SK-N-SH (cell line): ENCODE results near the gene PLEKHG7. TPM values are rescaled to one million over a fixed set of nuclear protein-coding genes. Genes with fewer than 3 reads are reported as not detected.

Experiments
- CTCF ChIA-PET: fragments of 300-600, 350-600 bp; formaldehyde crosslinking; extraction: SDS; loops from one replicate; lab custom pipeline; 2021; lab: Yijun Ruan, JAX
- POLR2A ChIA-PET: fragments of 350-600 bp; sonication (Branson Sonifier 250); formaldehyde crosslinking; extraction: SDS; loops from one replicate; lab custom pipeline; 2020; ENCODE audit warnings: antibody characterized with exemption, inconsistent platforms; lab: Yijun Ruan, JAX
- DNase-seq: peaks from one replicate; pipeline ENCODE4 v3.0.0; 2012
- H2AFZ ChIP-seq: fragments of 200-600 bp; sonication (generic); 2 replicates; pipeline ENCODE4 v1.8.1; 2016; ENCODE audit warnings: antibody characterized with exemption, mild to moderate bottlenecking, low read depth
- H3F3A ChIP-seq: fragments of 200-600 bp; sonication (generic); replicated peaks from 2 replicates; pipeline ENCODE3; 2016; ENCODE audit warnings: antibody characterized with exemption, mild to moderate bottlenecking; ENCODE audit not compliant: insufficient read depth
- H3K27ac ChIP-seq, 2 experiments: fragments of 200-500 bp in 1 of 2; fragments of 200-600 bp in 1 of 2; sonication (Bioruptor generic) in 1 of 2; sonication (generic), shearing (Covaris generic) in 1 of 2; 2 replicates each; pipeline versions ENCODE4 v1.5.1 to v1.6.1; 2014 to 2016; ENCODE audit warnings: low read depth in 2 of 2, inconsistent platforms in 1 of 2, low read length in 1 of 2, mild to moderate bottlenecking in 1 of 2, mixed read lengths in 1 of 2
- H3K27me3 ChIP-seq: fragments of 200-600 bp; sonication (generic), shearing (Covaris generic); 2 replicates; pipeline ENCODE4 v1.6.1; 2016; ENCODE audit warnings: mixed run types; ENCODE audit not compliant: insufficient read depth
- H3K36me3 ChIP-seq, 2 experiments: fragments of 200-500 bp in 1 of 2; fragments of 200-600 bp in 1 of 2; sonication (Bioruptor generic) in 1 of 2; sonication (generic) in 1 of 2; replicated peaks in 1 of 2; 2 replicates each; pipeline versions ENCODE3 to v1.5.1; 2014 to 2016; ENCODE audit warnings: low read length in 1 of 2, mild to moderate bottlenecking in 1 of 2; ENCODE audit not compliant: insufficient read depth in 2 of 2, control insufficient read depth in 1 of 2
- H3K4me1 ChIP-seq, 2 experiments: fragments of 200-500 bp in 1 of 2; fragments of 200-600 bp in 1 of 2; sonication (Bioruptor generic) in 1 of 2; sonication (generic), shearing (Covaris generic) in 1 of 2; 2 replicates each; pipeline versions ENCODE4 v1.5.1 to v1.6.1; 2014 to 2016; ENCODE audit warnings: low read depth in 1 of 2, low read length in 1 of 2, mixed run types in 1 of 2; ENCODE audit not compliant: insufficient read depth in 2 of 2, control insufficient read depth in 1 of 2
- H3K4me2 ChIP-seq: fragments of 200-600 bp; sonication (generic), shearing (Covaris generic); 2 replicates; pipeline ENCODE4 v1.6.1; 2017; ENCODE audit warnings: mixed run types
- H3K4me3 ChIP-seq, 2 experiments: fragments of 200-500 bp in 1 of 2; fragments of 200-600 bp in 1 of 2; sonication (Bioruptor generic) in 1 of 2; sonication (generic), shearing (Covaris generic) in 1 of 2; 2 replicates each; pipeline versions ENCODE4 v1.5.1 to v1.8.1; 2014 to 2016; ENCODE audit warnings: low read depth in 2 of 2, inconsistent platforms in 1 of 2, low read length in 1 of 2, mild to moderate bottlenecking in 1 of 2, mixed read lengths in 1 of 2, moderate library complexity in 1 of 2
- H3K79me2 ChIP-seq: fragments of 200-600 bp; sonication (generic); 2 replicates; pipeline ENCODE4 v1.8.1; 2017; ENCODE audit warnings: mild to moderate bottlenecking; ENCODE audit not compliant: insufficient read depth
- H3K9ac ChIP-seq: fragments of 200-600 bp; sonication (generic); 2 replicates; pipeline ENCODE4 v1.6.1; 2017; ENCODE audit warnings: mixed run types
- H3K9me2 ChIP-seq: fragments of 200-600 bp; sonication (generic); 2 replicates; pipeline ENCODE4 v1.6.1; 2017; ENCODE audit warnings: mixed run types
- H3K9me3 ChIP-seq: fragments of 200-600 bp; sonication (generic); 2 replicates; pipeline ENCODE4 v1.6.1; 2017; ENCODE audit warnings: mixed run types, mild to moderate bottlenecking, moderate library complexity
- H4K20me1 ChIP-seq: fragments of 200-600 bp; sonication (generic); 2 replicates; pipeline ENCODE4 v1.6.1; 2017; ENCODE audit warnings: mild to moderate bottlenecking, mixed run types; ENCODE audit not compliant: insufficient read depth
- CTCF ChIP-seq: fragments of 200-600 bp; sonication (generic); IDR thresholded peaks from 2 replicates; pipeline ENCODE4 v1.6.1; 2017; ENCODE audit warnings: antibody characterized with exemption, mild to moderate bottlenecking, moderate library complexity
- EP300 ChIP-seq, 2 experiments: IDR thresholded peaks; 2 replicates each; pipeline versions ENCODE4 v1.4.0 to v1.6.1; 2012; ENCODE audit warnings: borderline replicate concordance in 1 of 2, low read depth in 1 of 2, low read length in 1 of 2
- FOSL2 ChIP-seq: IDR thresholded peaks from 2 replicates; pipeline ENCODE4 v1.4.0; 2012; ENCODE audit warnings: low read depth, mild to moderate bottlenecking, moderate library complexity, borderline replicate concordance
- FOXJ3 ChIP-seq: sonication (generic); formaldehyde crosslinking; IDR thresholded peaks from 2 replicates; pipeline ENCODE4 v1.5.1; 2020; ENCODE audit warnings: mild to moderate bottlenecking, missing genetic modification reagents
- JUND ChIP-seq: IDR thresholded peaks from 2 replicates; pipeline ENCODE4 v1.4.0; 2012
- MXI1 ChIP-seq: IDR thresholded peaks from 2 replicates; pipeline ENCODE4 v1.6.1; 2012; ENCODE audit warnings: mild to moderate bottlenecking, low read depth, low read length, improper control_type of control experiment
- RAD21 ChIP-seq: IDR thresholded peaks from 2 replicates; pipeline ENCODE4 v1.6.1; 2012; ENCODE audit warnings: mild to moderate bottlenecking, low read length
- REST ChIP-seq: IDR thresholded peaks from 2 replicates; pipeline ENCODE4 v1.6.1; 2012; ENCODE audit warnings: mild to moderate bottlenecking, low read depth, low read length, moderate library complexity
- RFX5 ChIP-seq: IDR thresholded peaks from 2 replicates; pipeline ENCODE4 v1.6.1; 2012; ENCODE audit warnings: mild to moderate bottlenecking, improper control_type of control experiment, low read length
- RXRA ChIP-seq: IDR thresholded peaks from 2 replicates; pipeline ENCODE4 v1.4.0; 2012; ENCODE audit warnings: low read depth, mild to moderate bottlenecking, borderline replicate concordance
- TAF1 ChIP-seq: IDR thresholded peaks from 2 replicates; pipeline ENCODE4 v1.6.1; 2012; ENCODE audit warnings: low read depth, mild to moderate bottlenecking, low read length, moderate library complexity, borderline replicate concordance
- TEAD4 ChIP-seq: IDR thresholded peaks from 2 replicates; pipeline ENCODE4 v1.4.0; 2012; ENCODE audit warnings: mild to moderate bottlenecking, borderline replicate concordance; ENCODE audit not compliant: insufficient read depth
- USF1 ChIP-seq: IDR thresholded peaks from 2 replicates; pipeline ENCODE4 v1.4.0; 2012; ENCODE audit warnings: low read depth, borderline replicate concordance
- WGBS: methylation state at CpG from one replicate; pipeline ENCODE4 v1.1.6; 2017; ENCODE audit warnings: low lambda C conversion rate; 5-methylcytosine and 5-hydroxymethylcytosine counted together
- polyA plus RNA-seq, 3 experiments: library from polyadenylated mRNA; depleted of rRNA; stranded (reverse); fragments of >200 nt; gene quantifications; 2 replicates each; pipeline ENCODE4 v1.2.3, GENCODE V29; 2012
- TF ChIP-seq, protein P1 (sequence below): fragments of 150-350 bp; IDR thresholded peaks from 2 replicates; pipeline ENCODE4 v1.6.1; 2017; ENCODE audit warnings: antibody characterized with exemption, low read length, low read depth, borderline replicate concordance
- TF ChIP-seq, protein P2 (sequence below): IDR thresholded peaks from 2 replicates; pipeline ENCODE4; 2012

Gene PLEKHG7
- polyA plus RNA-seq, 1 of the 3 experiments (the other 2 are of a cell fraction) = not detected

GRCh38 chr12:92715625-92716024, 12.8 kb downstream of the PLEKHG7 start (continued):
- TF ChIP-seq FOXJ3 (no peak), EP300 (IDR thresholded peaks at IDR 0.05; ENCODE audit: borderline replicate concordance in 1 of 2, low read depth in 1 of 2, low read length in 1 of 2) (no peak), FOSL2 (no peak), MXI1 (no peak), JUND (no peak), RXRA (no peak), TAF1 (no peak)
- TF ChIP-seq, protein P1, sequence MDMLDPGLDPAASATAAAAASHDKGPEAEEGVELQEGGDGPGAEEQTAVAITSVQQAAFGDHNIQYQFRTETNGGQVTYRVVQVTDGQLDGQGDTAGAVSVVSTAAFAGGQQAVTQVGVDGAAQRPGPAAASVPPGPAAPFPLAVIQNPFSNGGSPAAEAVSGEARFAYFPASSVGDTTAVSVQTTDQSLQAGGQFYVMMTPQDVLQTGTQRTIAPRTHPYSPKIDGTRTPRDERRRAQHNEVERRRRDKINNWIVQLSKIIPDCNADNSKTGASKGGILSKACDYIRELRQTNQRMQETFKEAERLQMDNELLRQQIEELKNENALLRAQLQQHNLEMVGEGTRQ = no peak

GRCh38 chr12:92717202-92717601, 14.4 kb downstream of the PLEKHG7 start:
- H4K20me1 ChIP-seq = no peaks in the 10 kb centered on the region
- no peaks in the 10 kb centered on the region for H3K79me2 ChIP-seq
- no peaks in the 10 kb centered on the region for H3K27me3 ChIP-seq
- no peaks in the 10 kb centered on the region for H3K36me3 ChIP-seq
- H3K9me2 ChIP-seq = no peaks in the 10 kb centered on the region
- no peak overlapping the region for H3K9ac ChIP-seq
- no peaks in the 10 kb centered on the region; a peak in 1 of 4 replicates for H3K4me1 ChIP-seq
- TF ChIP-seq RAD21 (peak; percentile 45), CTCF (peak; percentile 53), RFX5 (no peak)
- DNase-seq = peak; percentile 4
- H2AFZ ChIP-seq = no peak overlapping the region
- H3K27ac ChIP-seq = no peak overlapping the region
- 43% methylated on average over 2 of the region's 2 CpGs for WGBS
- CTCF ChIA-PET = interaction anchor here (1.5 kb wide), 1 partner anchor 22 kb away, joined by 3 read pairs; no protein-coding TSS in a partner anchor
- no peaks in the 10 kb centered on the region for H3K9me3 ChIP-seq
- H3K4me2 ChIP-seq = no peak overlapping the region
- peaks cover 3% of the 10 kb centered on the region for H3F3A ChIP-seq
- no peak overlapping the region for H3K4me3 ChIP-seq
- POLR2A ChIA-PET = no interaction called here

GRCh38 chr12:92718483-92718990, 15.7 kb downstream of the PLEKHG7 start:
- Histone ChIP-seq H3K4me1 (no peaks in the 10 kb centered on the region; a peak in 1 of 4 replicates), H3K4me3 (no peak overlapping the region), H3K36me3 (no peaks in the 10 kb centered on the region), H3K27ac (no peak overlapping the region), H3K4me2 (no peak overlapping the region), H4K20me1 (no peaks in the 10 kb centered on the region), H3F3A (peaks cover 3% of the 10 kb centered on the region), H3K27me3 (no peaks in the 10 kb centered on the region), H3K79me2 (no peaks in the 10 kb centered on the region), H3K9me3 (no peaks in the 10 kb centered on the region), H3K9ac (no peak overlapping the region), H2AFZ (no peak overlapping the region), H3K9me2 (no peaks in the 10 kb centered on the region)
- WGBS = 64% methylated on average over 2 of the region's 2 CpGs
- POLR2A ChIA-PET = no interaction called here
- CTCF ChIA-PET = no interaction called here
- no peak for DNase-seq
- TF ChIP-seq REST (no peak), RAD21 (no peak), TEAD4 (no peak), USF1 (no peak), RXRA (no peak), JUND (no peak)
- TF ChIP-seq, protein P2, sequence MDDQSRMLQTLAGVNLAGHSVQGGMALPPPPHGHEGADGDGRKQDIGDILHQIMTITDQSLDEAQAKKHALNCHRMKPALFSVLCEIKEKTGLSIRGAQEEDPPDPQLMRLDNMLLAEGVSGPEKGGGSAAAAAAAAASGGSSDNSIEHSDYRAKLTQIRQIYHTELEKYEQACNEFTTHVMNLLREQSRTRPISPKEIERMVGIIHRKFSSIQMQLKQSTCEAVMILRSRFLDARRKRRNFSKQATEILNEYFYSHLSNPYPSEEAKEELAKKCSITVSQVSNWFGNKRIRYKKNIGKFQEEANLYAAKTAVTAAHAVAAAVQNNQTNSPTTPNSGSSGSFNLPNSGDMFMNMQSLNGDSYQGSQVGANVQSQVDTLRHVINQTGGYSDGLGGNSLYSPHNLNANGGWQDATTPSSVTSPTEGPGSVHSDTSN = no peak
